Ascending aorta (tissue), 2 donors: ENCODE data around the gene GTSE1. TPM values are rescaled to one million over a fixed set of nuclear protein-coding genes. Genes with fewer than 3 reads are reported as not detected.
A peak's percentile ranks its signal among the peaks of the same experiment; 100 is the strongest.

ENCODE experiments used
- DNase-seq, 2 donors: peaks; one replicate each; pipeline ENCODE4 v3.0.0-alpha.2; 2019; ENCODE audit warnings: low spot score in 2 of 2
- H3K27ac ChIP-seq, 2 donors: fragments of 200-600 bp; sonication (generic); one replicate each; pipeline ENCODE4 v1.5.1; 2016 to 2017; ENCODE audit warnings: mild to moderate bottlenecking in 1 of 2
- H3K27me3 ChIP-seq: fragments of 200-600 bp; sonication (generic); one replicate; pipeline ENCODE4 v1.5.1; 2017
- H3K36me3 ChIP-seq, 2 donors: fragments of 200-600 bp; sonication (generic); one replicate each; pipeline ENCODE4 v1.5.1; 2016
- H3K4me1 ChIP-seq, 2 donors: fragments of 200-600 bp; sonication (generic); one replicate each; pipeline ENCODE4 v1.5.1; 2016 to 2017; ENCODE audit warnings: mild to moderate bottlenecking in 1 of 2
- H3K4me3 ChIP-seq, 2 donors: fragments of 200-600 bp; sonication (generic); one replicate each; pipeline ENCODE4 v1.5.1; 2016 to 2017; ENCODE audit warnings: mild to moderate bottlenecking in 1 of 2
- H3K9me3 ChIP-seq, 2 donors: fragments of 200-600 bp; sonication (generic); one replicate each; pipeline ENCODE4 v1.5.1; 2016
- intact Hi-C: fragments of 100-400 bp; cut with DNase I; formaldehyde crosslinking; loops from one replicate; pipeline ENCODE4 v1.15.1; 2023
- total RNA-seq: library from RNA; depleted of rRNA; stranded (reverse); fragments of >200 nt; gene quantifications from one replicate; pipeline ENCODE4 v1.1.0, GENCODE V29; 2016
- TF ChIP-seq, protein P1 (sequence below), 3 experiments: fragments of 200-600 bp in 2 of 3; fragments of 450-650 bp in 1 of 3; sonication (generic) in 2 of 3; IDR thresholded peaks; one replicate each; pipeline ENCODE4 v1.5.1; 2016 to 2019; ENCODE audit warnings: antibody characterized with exemption in 3 of 3, mild to moderate bottlenecking in 1 of 3, moderate library complexity in 1 of 3

Gene GTSE1
- total RNA-seq, 1 donor from 2014 or later: not detected

DNA sequence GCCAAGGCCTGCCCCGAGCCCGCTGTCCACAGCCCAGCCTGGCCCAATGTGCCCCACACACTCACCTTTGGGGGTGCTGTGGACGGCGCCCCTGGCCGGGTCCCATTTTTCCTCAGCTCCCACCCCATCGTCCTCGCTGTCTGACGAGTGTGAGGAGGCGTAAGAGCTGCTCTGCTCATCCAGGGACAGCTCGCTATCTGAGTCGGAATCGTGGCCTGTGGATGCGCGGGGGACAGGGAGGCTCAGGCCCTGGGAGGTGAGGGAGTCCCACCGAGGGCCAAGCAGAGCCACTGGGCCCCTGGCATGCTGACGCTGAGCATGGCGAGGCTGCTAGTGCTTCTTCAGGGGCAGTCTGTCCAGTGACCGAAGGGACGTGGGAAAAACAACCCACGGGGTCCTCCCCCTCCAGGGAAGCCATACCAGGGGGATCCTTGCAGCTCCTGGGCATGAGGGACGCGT is 68.5 kb downstream of the GTSE1 start:
- DNase-seq: no peak
- intact Hi-C loops: no loop called here
- Histone ChIP-seq H3K4me1 (no peaks in the 10 kb centered on the region), H3K4me3 (no peak overlapping the region), H3K27ac (no peak overlapping the region), H3K36me3 (no peaks in the 10 kb centered on the region), H3K9me3 (no peaks in the 10 kb centered on the region), H3K27me3 (no peaks in the 10 kb centered on the region)
- TF ChIP-seq, protein P1, sequence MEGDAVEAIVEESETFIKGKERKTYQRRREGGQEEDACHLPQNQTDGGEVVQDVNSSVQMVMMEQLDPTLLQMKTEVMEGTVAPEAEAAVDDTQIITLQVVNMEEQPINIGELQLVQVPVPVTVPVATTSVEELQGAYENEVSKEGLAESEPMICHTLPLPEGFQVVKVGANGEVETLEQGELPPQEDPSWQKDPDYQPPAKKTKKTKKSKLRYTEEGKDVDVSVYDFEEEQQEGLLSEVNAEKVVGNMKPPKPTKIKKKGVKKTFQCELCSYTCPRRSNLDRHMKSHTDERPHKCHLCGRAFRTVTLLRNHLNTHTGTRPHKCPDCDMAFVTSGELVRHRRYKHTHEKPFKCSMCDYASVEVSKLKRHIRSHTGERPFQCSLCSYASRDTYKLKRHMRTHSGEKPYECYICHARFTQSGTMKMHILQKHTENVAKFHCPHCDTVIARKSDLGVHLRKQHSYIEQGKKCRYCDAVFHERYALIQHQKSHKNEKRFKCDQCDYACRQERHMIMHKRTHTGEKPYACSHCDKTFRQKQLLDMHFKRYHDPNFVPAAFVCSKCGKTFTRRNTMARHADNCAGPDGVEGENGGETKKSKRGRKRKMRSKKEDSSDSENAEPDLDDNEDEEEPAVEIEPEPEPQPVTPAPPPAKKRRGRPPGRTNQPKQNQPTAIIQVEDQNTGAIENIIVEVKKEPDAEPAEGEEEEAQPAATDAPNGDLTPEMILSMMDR (IDR thresholded peaks at IDR 0.05): no peak

DNA sequence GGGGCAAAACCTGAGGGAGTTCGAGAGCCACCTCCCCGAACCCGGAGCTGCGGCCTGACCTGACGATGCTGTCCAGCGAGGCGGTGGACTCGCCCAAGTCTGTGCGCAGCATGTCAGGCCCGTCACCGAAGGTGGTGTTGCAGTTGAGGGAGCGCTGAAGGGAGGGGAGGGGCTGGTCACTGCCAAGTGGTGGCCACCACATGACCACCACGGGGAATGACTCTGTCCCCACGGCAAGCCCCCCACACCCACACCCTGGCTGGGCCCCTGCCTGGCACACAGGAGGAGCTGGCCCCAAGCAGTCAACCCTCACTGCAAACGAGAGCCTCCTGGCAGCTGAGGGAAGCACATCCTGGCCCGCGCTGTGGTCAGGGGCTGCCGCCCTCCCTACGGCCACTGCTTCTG is 69.7 kb downstream of the GTSE1 start:
- no peaks in the 10 kb centered on the region for H3K27me3 ChIP-seq
- no peak for DNase-seq
- no peak overlapping the region for H3K4me3 ChIP-seq
- no peaks in the 10 kb centered on the region for H3K9me3 ChIP-seq
- no peaks in the 10 kb centered on the region for H3K4me1 ChIP-seq
- intact Hi-C loops: no loop called here
- H3K27ac ChIP-seq: no peak overlapping the region
- H3K36me3 ChIP-seq: no peaks in the 10 kb centered on the region
- TF ChIP-seq, protein P1 (IDR thresholded peaks at IDR 0.05): no peak

DNA sequence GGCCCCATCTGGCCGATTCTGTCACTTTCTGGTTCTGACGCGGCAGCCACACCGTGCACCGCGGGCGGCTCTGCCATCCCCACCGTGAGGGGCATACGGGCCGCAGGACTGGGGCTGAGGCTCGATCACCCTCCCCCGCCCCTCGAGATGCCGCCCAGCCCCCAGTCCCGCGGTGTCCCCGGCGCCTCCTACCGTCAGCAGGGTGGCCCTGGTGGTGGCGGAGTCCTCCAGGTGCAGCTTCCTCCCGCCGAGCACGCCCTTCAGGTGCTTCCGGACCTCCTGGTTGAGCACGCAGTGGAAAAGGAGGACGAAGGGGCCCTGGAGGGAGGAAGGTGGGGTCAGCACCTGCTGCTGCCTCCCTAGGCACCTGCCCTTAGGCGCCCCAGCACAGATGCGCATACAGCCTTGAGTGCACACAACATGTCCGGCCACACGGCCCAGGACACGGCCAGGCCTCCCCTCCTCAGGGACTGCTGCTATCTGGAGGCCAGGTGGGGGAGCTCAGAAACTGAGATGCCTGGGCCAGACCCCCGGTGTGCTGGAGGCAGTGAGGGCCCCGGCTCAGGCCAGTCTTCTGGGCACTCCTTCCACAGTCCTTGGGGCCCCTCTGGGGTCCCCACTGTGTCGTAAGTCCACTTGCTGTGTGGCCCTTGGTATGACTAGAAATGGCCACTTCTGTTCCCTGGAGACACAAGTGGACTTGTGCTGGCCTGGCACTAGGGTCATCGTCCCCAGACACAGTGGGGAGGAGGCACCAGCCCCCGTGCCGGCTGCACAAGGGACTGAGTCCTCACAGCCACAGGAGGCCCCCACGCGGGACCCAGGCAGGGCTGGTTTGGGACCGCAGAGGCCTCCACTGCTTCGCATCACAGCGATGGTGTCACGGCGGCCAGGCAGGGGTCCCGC is 70.4 kb downstream of the GTSE1 start:
- Histone ChIP-seq H3K9me3 (no peaks in the 10 kb centered on the region), H3K4me3 (no peak overlapping the region), H3K36me3 (no peaks in the 10 kb centered on the region), H3K4me1 (no peaks in the 10 kb centered on the region), H3K27ac (no peak overlapping the region), H3K27me3 (no peaks in the 10 kb centered on the region)
- intact Hi-C loops: loop anchor here (1.0 kb wide), 1 partner anchor 175 kb away; no protein-coding TSS in a partner anchor
- TF ChIP-seq, protein P1 (IDR thresholded peaks at IDR 0.05): no peak
- DNase-seq: no peak

DNA sequence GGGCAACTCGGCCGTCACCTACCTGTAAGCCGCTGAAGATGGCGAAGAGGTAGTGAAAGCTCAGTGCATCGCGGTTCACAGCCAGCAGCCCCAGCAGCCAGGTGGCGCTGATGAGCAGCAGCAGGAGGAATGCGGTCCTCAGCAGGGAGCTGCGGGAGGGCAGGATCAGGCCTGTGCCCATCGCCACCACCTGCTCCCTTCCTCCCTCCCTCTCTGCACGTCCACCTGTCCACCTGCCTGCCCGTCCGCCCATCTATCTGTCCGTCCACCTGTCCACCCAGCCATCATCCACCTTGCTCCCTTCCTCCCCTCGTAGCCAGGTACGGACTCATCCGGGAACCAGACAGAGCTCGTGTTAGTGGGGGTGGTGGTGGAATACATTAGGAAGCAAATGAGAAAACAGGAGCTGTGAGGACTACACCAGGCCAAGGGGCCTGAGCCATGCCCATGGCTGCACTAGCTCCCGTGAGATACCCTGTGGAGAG is 71.1 kb downstream of the GTSE1 start:
- H3K36me3 ChIP-seq: no peaks in the 10 kb centered on the region
- no peaks in the 10 kb centered on the region for H3K9me3 ChIP-seq
- DNase-seq: no peak
- intact Hi-C loops: loop anchor here (1.0 kb wide), 1 partner anchor 175 kb away; no protein-coding TSS in a partner anchor
- no peak overlapping the region for H3K27ac ChIP-seq
- no peaks in the 10 kb centered on the region for H3K4me1 ChIP-seq
- no peak overlapping the region for H3K4me3 ChIP-seq
- no peaks in the 10 kb centered on the region for H3K27me3 ChIP-seq
- TF ChIP-seq, protein P1 (IDR thresholded peaks at IDR 0.05): peak; percentile 34 to 59 (median 47)

DNA sequence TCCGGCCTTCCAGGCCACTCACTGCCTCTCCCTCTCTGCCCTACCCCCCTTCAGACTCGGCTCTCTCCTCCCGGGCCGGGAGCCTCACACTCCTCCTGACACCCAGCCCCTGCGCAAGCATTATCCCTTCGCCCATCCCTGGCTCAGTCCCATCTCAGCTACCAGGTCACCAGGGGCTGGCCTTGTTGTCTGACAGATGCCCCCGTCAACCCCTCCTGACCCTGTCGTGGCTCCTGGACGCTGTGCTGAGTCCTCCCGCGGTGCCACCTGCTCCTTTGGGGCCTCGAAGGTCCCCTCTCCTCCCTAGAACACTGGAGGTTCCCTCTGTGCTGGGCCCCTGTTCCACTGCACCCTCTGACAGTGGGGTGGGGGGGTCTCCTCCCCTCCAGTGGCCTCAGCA is 71.8 kb downstream of the GTSE1 start:
- no peaks in the 10 kb centered on the region for H3K36me3 ChIP-seq
- intact Hi-C loops: no loop called here
- H3K27me3 ChIP-seq: no peaks in the 10 kb centered on the region
- no peak for DNase-seq
- no peak overlapping the region for H3K27ac ChIP-seq
- no peaks in the 10 kb centered on the region for H3K9me3 ChIP-seq
- no peaks in the 10 kb centered on the region for H3K4me1 ChIP-seq
- no peak overlapping the region for H3K4me3 ChIP-seq
- TF ChIP-seq, protein P1 (IDR thresholded peaks at IDR 0.05): no peak
